Sigmoid colon (tissue), 4 donors: Measurements from ENCODE around the gene WDR48.

ENCODE experiments used
- CTCF ChIP-seq, 4 experiments: fragments of 450-650 bp in 3 of 4; fragments of 200-600 bp in 1 of 4; IDR thresholded peaks; one replicate each; pipeline ENCODE4 v1.5.1; 2016 to 2019; ENCODE audit warnings: antibody characterized with exemption in 4 of 4, mild to moderate bottlenecking in 3 of 4, moderate library complexity in 2 of 4
- EP300 ChIP-seq, 4 donors: sonication (generic); formaldehyde crosslinking; IDR thresholded peaks; one replicate each; pipeline ENCODE4 v1.6.1; 2017; ENCODE audit warnings: antibody characterized with exemption in 4 of 4
- POLR2A ChIP-seq, 2 donors: fragments of 450-650 bp; IDR thresholded peaks; one replicate each; pipeline ENCODE4 v1.6.1; 2016; ENCODE audit warnings: antibody characterized with exemption in 2 of 2, mild to moderate bottlenecking in 2 of 2, moderate library complexity in 2 of 2

- no peak for TF ChIP-seq CTCF (IDR thresholded peaks at IDR 0.05)
- no peak for TF ChIP-seq EP300 (IDR thresholded peaks at IDR 0.05)
- no peak for TF ChIP-seq POLR2A (IDR thresholded peaks at IDR 0.05)
Measured at GRCh38 chr3:39086144-39086543, 34.3 kb downstream of the WDR48 start.
